HEK293 (cell line): Measurements from ENCODE around the gene PLD3.

Source experiments
- CTCF ChIA-PET: fragments of 350-600 bp; formaldehyde crosslinking; extraction: SDS; loops from one replicate; lab custom pipeline; 2021; ENCODE audit warnings: antibody characterized with exemption; lab: Yijun Ruan, JAX
- POLR2A ChIA-PET: fragments of 300-600 bp; formaldehyde crosslinking; extraction: SDS; loops from one replicate; lab custom pipeline; 2020; ENCODE audit warnings: antibody characterized with exemption, inconsistent platforms; lab: Yijun Ruan, JAX
- H3K27ac ChIP-seq: fragments of 200-500 bp; sonication (Bioruptor generic); 2 replicates; pipeline ENCODE4 v1.5.1; 2014; ENCODE audit warnings: low read depth, low read length, control low read depth, inconsistent platforms; ENCODE audit errors: extremely low read depth
- H3K36me3 ChIP-seq, 2 experiments: fragments of 200-500 bp in 1 of 2; sonication (Bioruptor generic) in 1 of 2; 1 replicate in 1 of 2; 2 replicates in 1 of 2; pipeline ENCODE4 v1.5.1; 2014 to 2017; ENCODE audit warnings: inconsistent platforms in 2 of 2, low read length in 2 of 2; ENCODE audit not compliant: control insufficient read depth in 2 of 2, insufficient read depth in 1 of 2
- H3K4me1 ChIP-seq: fragments of 200-500 bp; sonication (Bioruptor generic); 2 replicates; pipeline ENCODE4 v1.5.1; 2014; ENCODE audit warnings: mild to moderate bottlenecking, low read length, inconsistent platforms; ENCODE audit not compliant: control insufficient read depth, insufficient read depth
- H3K4me3 ChIP-seq: 2 replicates; pipeline ENCODE4 v1.5.1; 2011; ENCODE audit warnings: low read depth, mild to moderate bottlenecking, control low read depth, low read length, moderate library complexity
- H3K9me3 ChIP-seq: fragments of 200-500 bp; sonication (Bioruptor generic); 2 replicates; pipeline ENCODE4 v1.5.1; 2014; ENCODE audit warnings: low read depth, low read length, inconsistent platforms; ENCODE audit not compliant: control insufficient read depth, insufficient read depth
- BCL6B ChIP-seq: fragments of 450-650 bp; formaldehyde crosslinking; IDR thresholded peaks from 2 replicates; pipeline ENCODE4 v1.5.1; 2017; ENCODE audit warnings: missing biosample characterization, missing genetic modification characterization
- GLI2 ChIP-seq: fragments of 450-650 bp; formaldehyde crosslinking; IDR thresholded peaks from 2 replicates; pipeline ENCODE4; 2017; ENCODE audit warnings: missing biosample characterization, missing genetic modification characterization, low read depth, borderline replicate concordance
- GLIS1 ChIP-seq: fragments of 450-650 bp; formaldehyde crosslinking; IDR thresholded peaks from 2 replicates; pipeline ENCODE4 v1.5.1; 2016; ENCODE audit warnings: missing biosample characterization, missing genetic modification characterization
- HIC1 ChIP-seq: fragments of 450-650 bp; formaldehyde crosslinking; IDR thresholded peaks from 2 replicates; pipeline ENCODE4 v1.5.1; 2016; ENCODE audit warnings: missing biosample characterization, missing genetic modification characterization
- INSM2 ChIP-seq: fragments of 450-650 bp; formaldehyde crosslinking; IDR thresholded peaks from 2 replicates; pipeline ENCODE4 v1.5.1; 2016; ENCODE audit warnings: missing biosample characterization, missing genetic modification characterization
- KLF10 ChIP-seq: fragments of 450-650 bp; IDR thresholded peaks from 2 replicates; pipeline ENCODE4 v1.5.1; 2018; ENCODE audit warnings: missing biosample characterization, mild to moderate bottlenecking, missing genetic modification characterization
- KLF17 ChIP-seq: fragments of 450-650 bp; formaldehyde crosslinking; IDR thresholded peaks from 2 replicates; pipeline ENCODE4 v1.5.1; 2016; ENCODE audit warnings: missing biosample characterization, missing genetic modification characterization
- PRDM6 ChIP-seq: fragments of 450-650 bp; formaldehyde crosslinking; IDR thresholded peaks from 2 replicates; pipeline ENCODE4 v1.5.1; 2017; ENCODE audit warnings: missing biosample characterization, missing genetic modification characterization
- REPIN1 ChIP-seq: fragments of 450-650 bp; formaldehyde crosslinking; IDR thresholded peaks from 2 replicates; pipeline ENCODE4 v1.5.1; 2017; ENCODE audit warnings: missing biosample characterization, missing genetic modification characterization, low read depth
- SETDB1 ChIP-seq: IDR thresholded peaks from one replicate; pipeline ENCODE4 v1.6.1; 2017; ENCODE audit warnings: mild to moderate bottlenecking, low read length, moderate library complexity, mixed read lengths; ENCODE audit not compliant: insufficient read length
- TCF7L2 ChIP-seq: IDR thresholded peaks from 2 replicates; pipeline ENCODE4 v1.6.1; 2011; ENCODE audit warnings: low read depth, mild to moderate bottlenecking, inconsistent platforms, low read length, moderate library complexity, borderline replicate concordance
- YY1 ChIP-seq: fragments of 450-650 bp; formaldehyde crosslinking; IDR thresholded peaks from 2 replicates; pipeline ENCODE4 v1.5.1; 2018; ENCODE audit warnings: missing biosample characterization, missing genetic modification characterization
- ZBTB1 ChIP-seq: fragments of 450-650 bp; formaldehyde crosslinking; IDR thresholded peaks from 2 replicates; pipeline ENCODE4 v1.5.1; 2016; ENCODE audit warnings: missing biosample characterization, missing genetic modification characterization
- ZFP37 ChIP-seq: fragments of 450-650 bp; formaldehyde crosslinking; IDR thresholded peaks from 2 replicates; pipeline ENCODE4 v1.5.1; 2016; ENCODE audit warnings: missing biosample characterization, missing genetic modification characterization
- ZNF19 ChIP-seq: fragments of 450-650 bp; formaldehyde crosslinking; IDR thresholded peaks from 2 replicates; pipeline ENCODE4; 2016; ENCODE audit warnings: missing biosample characterization, missing genetic modification characterization, low read depth
- ZNF223 ChIP-seq: fragments of 450-650 bp; formaldehyde crosslinking; IDR thresholded peaks from 2 replicates; pipeline ENCODE4 v1.5.1; 2016; ENCODE audit warnings: missing biosample characterization, missing genetic modification characterization
- ZNF266 ChIP-seq: fragments of 450-650 bp; formaldehyde crosslinking; IDR thresholded peaks from 2 replicates; pipeline ENCODE4 v1.5.1; 2016; ENCODE audit warnings: missing biosample characterization, missing genetic modification characterization, low read depth
- ZNF354C ChIP-seq: fragments of 450-650 bp; formaldehyde crosslinking; IDR thresholded peaks from 2 replicates; pipeline ENCODE4 v1.5.1; 2016; ENCODE audit warnings: missing biosample characterization, missing genetic modification characterization, low read depth, borderline replicate concordance
- ZNF404 ChIP-seq: fragments of 450-650 bp; formaldehyde crosslinking; IDR thresholded peaks from 2 replicates; pipeline ENCODE4 v1.5.1; 2017; ENCODE audit warnings: missing biosample characterization, missing genetic modification characterization
- ZNF433 ChIP-seq: fragments of 450-650 bp; formaldehyde crosslinking; IDR thresholded peaks from 2 replicates; pipeline ENCODE4 v1.5.1; 2016; ENCODE audit warnings: missing biosample characterization, missing genetic modification characterization, low read depth
- ZNF555 ChIP-seq: fragments of 450-650 bp; formaldehyde crosslinking; conservative IDR thresholded peaks from 2 replicates; pipeline ENCODE4 v1.5.1; 2017; ENCODE audit warnings: missing biosample characterization, mild to moderate bottlenecking, missing genetic modification characterization, inconsistent platforms
- ZNF560 ChIP-seq: fragments of 450-650 bp; formaldehyde crosslinking; IDR thresholded peaks from 2 replicates; pipeline ENCODE4 v1.5.1; 2017; ENCODE audit warnings: missing biosample characterization, missing genetic modification characterization, borderline replicate concordance
- ZNF561 ChIP-seq: fragments of 450-650 bp; IDR thresholded peaks from 2 replicates; pipeline ENCODE4 v1.5.1; 2018; ENCODE audit warnings: missing biosample characterization, missing genetic modification characterization, borderline replicate concordance
- ZNF580 ChIP-seq: fragments of 450-650 bp; formaldehyde crosslinking; IDR thresholded peaks from 2 replicates; pipeline ENCODE4 v1.5.1; 2016; ENCODE audit warnings: missing biosample characterization, missing genetic modification characterization
- ZNF624 ChIP-seq: fragments of 450-650 bp; formaldehyde crosslinking; IDR thresholded peaks from 2 replicates; pipeline ENCODE4 v1.5.1; 2017; ENCODE audit warnings: missing biosample characterization, missing genetic modification characterization
- ZNF777 ChIP-seq: fragments of 450-650 bp; formaldehyde crosslinking; IDR thresholded peaks from 2 replicates; pipeline ENCODE4 v1.5.1; 2017; ENCODE audit warnings: missing biosample characterization, missing genetic modification characterization, borderline replicate concordance

PLD3 gene

GRCh38 chr19:40420766-40421765 lies 72.6 kb downstream of the PLD3 start:
- Histone ChIP-seq H3K9me3 (no peaks in the 10 kb centered on the region), H3K4me3 (peak overlapping the region; percentile 63), H3K27ac (peak overlapping the region; percentile 95), H3K36me3 (peaks cover 13 to 15% of the 10 kb centered on the region in 2 experiments), H3K4me1 (peaks cover 21% of the 10 kb centered on the region)
- ChIA-PET CTCF (interaction anchor here (0.6 to 3.4 kb wide), 56 partner anchors 9 to 285 kb away, joined by 3 to 40 read pairs (median 5); partner anchors contain the start of genes BLVRB and SERTAD3), POLR2A (interaction anchor here (0.6 to 9.2 kb wide), 42 partner anchors 9 to 1735 kb away, joined by 3 to 428 read pairs (median 4); partner anchors contain the start of genes AKT2, BLVRB, C19orf47 and DYRK1B)
- TF ChIP-seq ZNF580 (tag by site-specific recombination) (no peak; the same call in 1 of the 2 replicates), BCL6B (tag by site-specific recombination) (no peak), SETDB1 (no peak), ZNF561 (tag by site-specific recombination) (peak; percentile 99), INSM2 (tag by site-specific recombination) (peak; percentile 69; the same call in 1 of the 2 replicates), PRDM6 (tag by site-specific recombination) (no peak), ZNF433 (tag by site-specific recombination) (no peak), ZNF560 (no peak), ZNF223 (peak; percentile 14), ZBTB1 (tag by site-specific recombination) (no peak), ZNF354C (no peak), ZNF555 (tag by site-specific recombination) (no peak), ZNF624 (no peak), ZNF266 (tag by site-specific recombination) (peak; percentile 10; the same call in 1 of the 2 replicates), ZNF19 (no peak), ZNF404 (0 out of 2 replicates have a peak, but pooled peaks have one; percentile 10), ZNF777 (tag by site-specific recombination) (peak; percentile 93), YY1 (tag by site-specific recombination) (peak; percentile 67; the same call in 1 of the 2 replicates), REPIN1 (tag by site-specific recombination) (no peak), KLF17 (tag by site-specific recombination) (peak; percentile 96), KLF10 (tag by site-specific recombination) (peak; percentile 73), ZFP37 (tag by site-specific recombination) (peak; percentile 99), GLI2 (no peak), TCF7L2 (no peak), GLIS1 (tag by site-specific recombination) (peak; percentile 94), HIC1 (peak; percentile 99)
